B cell (primary cell): Measurements from ENCODE around the gene TUBE1. TPM values are rescaled to one million over a fixed set of nuclear protein-coding genes. Genes with fewer than 3 reads are reported as not detected.

Experiments used
- ATAC-seq: fragments of 200-7000 bp; cut with Tn5 transposase; one replicate; pipeline ENCODE4 v1.10.0; 2021; ENCODE audit warnings: low read depth, mild to moderate bottlenecking, moderate number of reproducible peaks, moderate library complexity
- CTCF ChIA-PET: fragments of 350-600 bp; sonication (Branson Sonifier 250); formaldehyde crosslinking; loops from one replicate; lab custom pipeline; 2021; ENCODE audit warnings: antibody characterized with exemption, inconsistent platforms; lab: Charles Lee
- POLR2A ChIA-PET: fragments of 350-600 bp; sonication (Branson Sonifier 250); formaldehyde crosslinking; loops from one replicate; lab custom pipeline; 2021; ENCODE audit warnings: antibody characterized with exemption; lab: Charles Lee
- DNase-seq: peaks from one replicate; pipeline ENCODE4 v3.0.0; 2013
- H2AFZ ChIP-seq: 2 replicates; pipeline ENCODE4 v1.6.1; 2012; ENCODE audit warnings: mild to moderate bottlenecking, low read depth, low read length; ENCODE audit not compliant: insufficient read depth, poor library complexity, severe bottlenecking
- H3K27ac ChIP-seq, 2 donors: 1 replicate in 1 of 2; 2 replicates in 1 of 2; pipeline ENCODE4 v1.5.1; 2012 to 2013; ENCODE audit warnings: low read length in 2 of 2, mild to moderate bottlenecking in 2 of 2, moderate library complexity in 1 of 2
- H3K27me3 ChIP-seq, 4 experiments: fragments of 200-600 bp in 1 of 4; sonication (generic) in 1 of 4; replicated peaks in 1 of 4; 1 replicate in 2 of 4; 2 replicates in 2 of 4; pipeline versions ENCODE4 v1.6.1 to v1.7.0; 2013 to 2016; ENCODE audit warnings: low read length in 3 of 4, mild to moderate bottlenecking in 2 of 4, mixed read lengths in 1 of 4, moderate library complexity in 1 of 4; ENCODE audit not compliant: insufficient read depth in 4 of 4, control insufficient read depth in 3 of 4; ENCODE audit errors: control extremely low read depth in 1 of 4
- H3K36me3 ChIP-seq, 2 experiments: replicated peaks in 1 of 2; 1 replicate in 1 of 2; 2 replicates in 1 of 2; pipeline versions ENCODE4 v1.6.1 to v1.7.1; 2013; ENCODE audit warnings: low read length in 1 of 2; ENCODE audit not compliant: insufficient read depth in 2 of 2, control insufficient read depth in 1 of 2; ENCODE audit errors: control extremely low read depth in 1 of 2, extremely low read depth in 1 of 2
- H3K4me1 ChIP-seq, 2 donors: fragments of 200-600 bp in 1 of 2; sonication (generic) in 1 of 2; 1 replicate in 1 of 2; 2 replicates in 1 of 2; pipeline versions ENCODE4 v1.5.1 to v1.6.1; 2013 to 2017; ENCODE audit warnings: low read length in 2 of 2; ENCODE audit not compliant: control insufficient read depth in 2 of 2, insufficient read depth in 2 of 2
- H3K4me2 ChIP-seq: replicated peaks from 2 replicates; pipeline ENCODE3; 2012; ENCODE audit warnings: mild to moderate bottlenecking, low read depth, low read length; ENCODE audit not compliant: poor library complexity, severe bottlenecking
- H3K4me3 ChIP-seq, 5 experiments: fragments of 200-600 bp in 1 of 5; sonication (generic) in 1 of 5; 1 replicate in 3 of 5; 2 replicates in 2 of 5; pipeline versions ENCODE4 v1.5.1 to v1.7.0; 2011 to 2016; ENCODE audit warnings: low read length in 4 of 5, mild to moderate bottlenecking in 4 of 5, low read depth in 2 of 5, control low read depth in 1 of 5, moderate library complexity in 1 of 5; ENCODE audit not compliant: insufficient read depth in 1 of 5; ENCODE audit errors: control extremely low read depth in 1 of 5, extremely low read depth in 1 of 5
- H3K79me2 ChIP-seq: fragments of 200-600 bp; sonication (generic); one replicate; pipeline ENCODE4 v1.6.0; 2016; ENCODE audit warnings: low read length; ENCODE audit not compliant: control insufficient read depth, insufficient read depth
- H3K9ac ChIP-seq: fragments of 200-600 bp; sonication (generic); 2 replicates; pipeline ENCODE4 v1.6.1; 2017; ENCODE audit warnings: mild to moderate bottlenecking, low read length, moderate library complexity
- H3K9me3 ChIP-seq, 3 donors: one replicate each; pipeline versions ENCODE4 v1.6.1 to v1.7.1; 2013; ENCODE audit warnings: low read length in 2 of 3; ENCODE audit not compliant: control insufficient read depth in 2 of 3, insufficient read depth in 1 of 3; ENCODE audit errors: control extremely low read depth in 1 of 3
- H4K20me1 ChIP-seq: 2 replicates; pipeline ENCODE4 v1.6.0; 2012; ENCODE audit warnings: mild to moderate bottlenecking, low read length; ENCODE audit not compliant: insufficient read depth, control insufficient read depth, poor library complexity, severe bottlenecking
- H3K27ac Mint-ChIP-seq: one replicate; pipeline ENCODE4 v1.8.0; 2021; ENCODE audit warnings: mixed read lengths
- H3K27me3 Mint-ChIP-seq: one replicate; pipeline ENCODE4 v1.8.0; 2021; ENCODE audit warnings: mixed read lengths
- H3K4me1 Mint-ChIP-seq: one replicate; pipeline ENCODE4 v1.8.0; 2021; ENCODE audit warnings: mixed read lengths
- H3K4me3 Mint-ChIP-seq: one replicate; pipeline ENCODE4 v1.8.0; 2021; ENCODE audit warnings: mixed read lengths
- H3K9me3 Mint-ChIP-seq: one replicate; pipeline ENCODE4 v1.8.0; 2022; ENCODE audit warnings: mixed read lengths; ENCODE audit not compliant: insufficient read depth
- CTCF ChIP-seq: fragments of 200-600 bp; IDR thresholded peaks from one replicate; pipeline ENCODE4 v1.8.0; 2022; ENCODE audit warnings: antibody characterized with exemption, mild to moderate bottlenecking
- EZH2 ChIP-seq: IDR thresholded peaks from 2 replicates; pipeline ENCODE4 v1.6.1; 2012; ENCODE audit warnings: borderline replicate concordance, low read depth, mild to moderate bottlenecking, moderate library complexity, low read length; ENCODE audit not compliant: insufficient read depth, poor library complexity, severe bottlenecking
- WGBS: methylation state at CpG from one replicate; pipeline ENCODE4 v1.1.5; 2013; ENCODE audit warnings: missing lambda C conversion rate; ENCODE audit not compliant: insufficient coverage; 5-methylcytosine and 5-hydroxymethylcytosine counted together
- intact Hi-C: fragments of 100-400 bp; cut with micrococcal nuclease; formaldehyde crosslinking; loops from one replicate; pipeline ENCODE4 v1.10.0; 2022
- polyA plus RNA-seq: library from polyadenylated mRNA; depleted of rRNA; stranded (reverse); fragments of >200 nt; gene quantifications from 2 replicates; pipeline ENCODE4 v1.2.3, GENCODE V29; 2012
- total RNA-seq, 2 donors: library from RNA; stranded (reverse); fragments of 120-200 nt in 1 of 2; gene quantifications; 1 replicate in 1 of 2; 2 replicates in 1 of 2; pipeline versions ENCODE4 v1.2.3 to v1.2.4, GENCODE V29; 2013 to 2022

Gene TUBE1
- total and polyA plus RNA-seq, 2 donors (not counting 1 experiment from before 2014, with no cell fraction given), result 14.3 to 24.5 TPM

GRCh38 chr6:112031960-112032359 is 55.3 kb downstream of the TUBE1 start:
- H3K79me2 ChIP-seq, result no peaks in the 10 kb centered on the region
- intact Hi-C loops, result no loop called here
- no peak overlapping the region for H3K4me3 ChIP-seq
- H3K4me1 ChIP-seq, result peaks cover 10 to 13% of the 10 kb centered on the region in 2 donors
- no peaks in the 10 kb centered on the region for H3K9me3 ChIP-seq
- Mint-ChIP-seq H3K9me3 (no peaks in the 10 kb centered on the region), H3K4me1 (peaks cover 16% of the 10 kb centered on the region), H3K4me3 (no peak overlapping the region), H3K27ac (no peak overlapping the region), H3K27me3 (peaks cover 15% of the 10 kb centered on the region)
- POLR2A ChIA-PET, result no interaction called here
- DNase-seq (no peak), ATAC-seq (no peak)
- TF ChIP-seq CTCF (no peak), EZH2 (no peak)
- no peaks in the 10 kb centered on the region for H4K20me1 ChIP-seq
- H3K27me3 ChIP-seq, result no peaks in the 10 kb centered on the region
- H2AFZ ChIP-seq, result no peak overlapping the region
- H3K4me2 ChIP-seq, result no peak overlapping the region
- no peak overlapping the region for H3K9ac ChIP-seq
- CTCF ChIA-PET, result interaction anchor here (2.6 kb wide), 1 partner anchor 322 kb away, joined by 9 read pairs; no protein-coding TSS in a partner anchor
- no peak overlapping the region for H3K27ac ChIP-seq
- no peaks in the 10 kb centered on the region for H3K36me3 ChIP-seq
- 100% methylated on average over 4 of the region's 6 CpGs for WGBS

GRCh38 chr6:112030961-112031660 is 56.2 kb downstream of the TUBE1 start:
- POLR2A ChIA-PET, result no interaction called here
- no peak for TF ChIP-seq EZH2
- no peak for TF ChIP-seq CTCF
- Mint-ChIP-seq H3K9me3 (no peaks in the 10 kb centered on the region), H3K4me1 (peaks cover 16% of the 10 kb centered on the region), H3K27me3 (peaks cover 15% of the 10 kb centered on the region), H3K4me3 (no peak overlapping the region), H3K27ac (no peak overlapping the region)
- 100% methylated on average over 1 of the region's 3 CpGs for WGBS
- Histone ChIP-seq H3K4me1 (peaks cover 10 to 13% of the 10 kb centered on the region in 2 donors), H3K9ac (no peak overlapping the region), H3K36me3 (no peaks in the 10 kb centered on the region), H3K79me2 (no peaks in the 10 kb centered on the region), H3K27ac (no peak overlapping the region), H4K20me1 (no peaks in the 10 kb centered on the region), H3K9me3 (no peaks in the 10 kb centered on the region), H2AFZ (no peak overlapping the region), H3K4me2 (no peak overlapping the region), H3K27me3 (no peaks in the 10 kb centered on the region), H3K4me3 (no peak overlapping the region)
- intact Hi-C loops, result no loop called here
- ATAC-seq (no peak), DNase-seq (no peak)
- CTCF ChIA-PET, result interaction anchor here (2.6 kb wide), 1 partner anchor 321 kb away, joined by 9 read pairs; no protein-coding TSS in a partner anchor
